ENCODE measurements around the gene RABAC1.

DNA sequence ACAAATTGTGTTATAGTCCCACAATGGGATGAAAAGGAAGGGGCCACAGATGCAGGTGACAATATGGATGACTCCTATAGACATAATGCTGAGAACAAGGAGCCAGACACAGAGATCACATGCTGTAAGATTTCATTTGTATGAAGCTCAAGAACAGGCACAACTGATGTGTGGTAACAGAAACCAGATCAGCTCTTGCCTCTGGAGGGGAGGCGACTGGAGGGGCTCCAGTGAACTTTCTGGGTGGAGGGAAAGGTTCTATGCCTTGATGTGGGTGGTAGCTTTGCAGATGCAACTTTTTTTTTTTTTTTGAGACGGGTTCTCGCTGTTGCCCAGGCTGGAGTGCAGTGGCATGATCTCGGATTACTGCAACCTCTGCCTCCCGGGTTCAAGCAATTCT, 6.0 kb upstream of the RABAC1 start:
- TF ChIP-seq, protein P1, sequence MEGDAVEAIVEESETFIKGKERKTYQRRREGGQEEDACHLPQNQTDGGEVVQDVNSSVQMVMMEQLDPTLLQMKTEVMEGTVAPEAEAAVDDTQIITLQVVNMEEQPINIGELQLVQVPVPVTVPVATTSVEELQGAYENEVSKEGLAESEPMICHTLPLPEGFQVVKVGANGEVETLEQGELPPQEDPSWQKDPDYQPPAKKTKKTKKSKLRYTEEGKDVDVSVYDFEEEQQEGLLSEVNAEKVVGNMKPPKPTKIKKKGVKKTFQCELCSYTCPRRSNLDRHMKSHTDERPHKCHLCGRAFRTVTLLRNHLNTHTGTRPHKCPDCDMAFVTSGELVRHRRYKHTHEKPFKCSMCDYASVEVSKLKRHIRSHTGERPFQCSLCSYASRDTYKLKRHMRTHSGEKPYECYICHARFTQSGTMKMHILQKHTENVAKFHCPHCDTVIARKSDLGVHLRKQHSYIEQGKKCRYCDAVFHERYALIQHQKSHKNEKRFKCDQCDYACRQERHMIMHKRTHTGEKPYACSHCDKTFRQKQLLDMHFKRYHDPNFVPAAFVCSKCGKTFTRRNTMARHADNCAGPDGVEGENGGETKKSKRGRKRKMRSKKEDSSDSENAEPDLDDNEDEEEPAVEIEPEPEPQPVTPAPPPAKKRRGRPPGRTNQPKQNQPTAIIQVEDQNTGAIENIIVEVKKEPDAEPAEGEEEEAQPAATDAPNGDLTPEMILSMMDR (IDR thresholded peaks at IDR 0.05): no peak
- no peak for TF ChIP-seq ZFX (IDR thresholded peaks at IDR 0.05; ENCODE audit: borderline replicate concordance)

Data from 22Rv1 (cell line).